Measurements from ENCODE around the gene OGFOD2.

OGFOD2 gene

GRCh38 chr12:122989225-122989839, 14.3 kb downstream of the OGFOD2 start:
- no peak for DNase-seq

GRCh38 chr12:122989874-122990419, 14.9 kb downstream of the OGFOD2 start:
- DNase-seq = no peak

- no peak for DNase-seq
Measured at GRCh38 chr12:122990561-122990960, 15.5 kb downstream of the OGFOD2 start.

- no peak for DNase-seq
Measured at GRCh38 chr12:122990961-122991622, 16.0 kb downstream of the OGFOD2 start.

- no peak for DNase-seq
Measured at GRCh38 chr12:122991623-122992275, 16.7 kb downstream of the OGFOD2 start.

GRCh38 chr12:122992386-122992785, 17.3 kb downstream of the OGFOD2 start:
- no peak for DNase-seq

- DNase-seq = no peak
Measured at GRCh38 chr12:122994140-122994675, 19.2 kb downstream of the OGFOD2 start.

- DNase-seq = no peak
Measured at GRCh38 chr12:122994781-122995502, 19.9 kb downstream of the OGFOD2 start.

- no peak for DNase-seq
Measured at GRCh38 chr12:122995503-122996187, 20.6 kb downstream of the OGFOD2 start.

GRCh38 chr12:122996188-122996601, 21.2 kb downstream of the OGFOD2 start:
- DNase-seq = no peak

- DNase-seq = no peak
Measured at GRCh38 chr12:122996621-122997342, 21.7 kb downstream of the OGFOD2 start.

GRCh38 chr12:122997343-122998250, 22.6 kb downstream of the OGFOD2 start:
- no peak for DNase-seq

- DNase-seq = no peak
Measured at GRCh38 chr12:122998316-122998715, 23.3 kb downstream of the OGFOD2 start.

GRCh38 chr12:122999196-122999946, 24.3 kb downstream of the OGFOD2 start:
- no peak for DNase-seq

- DNase-seq = no peak
Measured at GRCh38 chr12:122999986-123000420, 25.0 kb downstream of the OGFOD2 start.

- DNase-seq = no peak
Measured at GRCh38 chr12:123000578-123000977, 25.5 kb downstream of the OGFOD2 start.

- DNase-seq = no peak
Measured at GRCh38 chr12:123001464-123001863, 26.4 kb downstream of the OGFOD2 start.

GRCh38 chr12:123003257-123003656, 28.2 kb downstream of the OGFOD2 start:
- no peak for DNase-seq

GRCh38 chr12:123004287-123004686, 29.2 kb downstream of the OGFOD2 start:
- no peak for DNase-seq
